HG03558 (cell line): ENCODE results near the gene RHOT2.
"Not testable (repeated sequence)": the region's sequence is repeated elsewhere in the genome, so short reads cannot be mapped to it uniquely, and the experiment has no call there.

Experiments used
- ATAC-seq: cut with Tn5 transposase; IDR thresholded peaks from one replicate; pipeline ENCODE4 v1.9.1; 2021; ENCODE audit warnings: moderate number of reproducible peaks; ENCODE audit not compliant: unreplicated experiment; ENCODE audit errors: extremely low read depth

RHOT2 gene

DNA sequence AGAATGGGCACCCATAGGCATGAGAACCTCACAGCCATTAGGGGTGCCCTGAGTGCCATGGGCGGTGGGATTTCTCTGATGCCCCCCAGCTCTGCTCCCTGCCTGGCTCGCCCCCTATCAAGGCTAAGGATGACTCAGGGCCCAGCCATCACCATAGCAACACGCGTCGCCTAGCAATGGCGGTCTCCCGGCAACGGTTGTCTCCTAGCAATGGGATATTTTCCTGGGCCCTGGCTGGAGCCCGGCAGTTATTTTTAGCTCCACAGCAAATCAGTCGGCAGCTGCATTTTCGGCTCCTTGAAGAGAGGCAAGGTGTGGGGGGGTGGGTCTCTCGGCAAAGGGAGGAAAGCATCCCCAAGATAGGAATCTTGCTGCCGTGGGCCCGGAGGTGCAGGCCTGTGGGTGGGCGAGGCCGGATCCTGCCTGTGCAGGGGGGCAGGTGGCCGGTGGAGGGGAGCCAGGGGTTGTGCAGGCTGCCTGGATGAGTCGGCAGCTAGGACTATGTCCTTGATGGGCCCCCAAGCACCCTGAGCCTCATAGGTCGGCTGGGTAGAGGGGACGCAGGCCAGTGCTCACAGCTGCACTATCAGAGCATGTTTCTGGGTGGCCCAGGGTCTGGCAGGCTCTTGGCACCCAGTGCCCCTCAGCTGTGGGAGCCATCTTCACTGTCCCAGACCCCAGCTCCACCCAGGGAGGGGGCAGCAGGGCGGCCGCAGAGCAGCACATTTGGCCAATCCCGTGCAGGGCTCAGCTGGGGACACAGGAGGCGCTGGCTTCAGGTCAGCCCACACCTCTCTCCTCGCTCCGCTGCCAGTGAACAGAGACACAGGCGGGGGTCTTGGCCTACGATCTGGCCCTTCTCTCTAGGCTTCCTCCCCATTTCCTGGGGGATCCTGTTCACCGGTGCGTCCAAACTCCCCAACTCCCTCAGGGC is 41.9 kb downstream of the RHOT2 start:
- ATAC-seq, result no peak

GRCh38 chr16:710500-711075 is 42.7 kb downstream of the RHOT2 start:
- ATAC-seq, result no peak

GRCh38 chr16:711084-711483 is 43.2 kb downstream of the RHOT2 start:
- ATAC-seq, result no peak

DNA sequence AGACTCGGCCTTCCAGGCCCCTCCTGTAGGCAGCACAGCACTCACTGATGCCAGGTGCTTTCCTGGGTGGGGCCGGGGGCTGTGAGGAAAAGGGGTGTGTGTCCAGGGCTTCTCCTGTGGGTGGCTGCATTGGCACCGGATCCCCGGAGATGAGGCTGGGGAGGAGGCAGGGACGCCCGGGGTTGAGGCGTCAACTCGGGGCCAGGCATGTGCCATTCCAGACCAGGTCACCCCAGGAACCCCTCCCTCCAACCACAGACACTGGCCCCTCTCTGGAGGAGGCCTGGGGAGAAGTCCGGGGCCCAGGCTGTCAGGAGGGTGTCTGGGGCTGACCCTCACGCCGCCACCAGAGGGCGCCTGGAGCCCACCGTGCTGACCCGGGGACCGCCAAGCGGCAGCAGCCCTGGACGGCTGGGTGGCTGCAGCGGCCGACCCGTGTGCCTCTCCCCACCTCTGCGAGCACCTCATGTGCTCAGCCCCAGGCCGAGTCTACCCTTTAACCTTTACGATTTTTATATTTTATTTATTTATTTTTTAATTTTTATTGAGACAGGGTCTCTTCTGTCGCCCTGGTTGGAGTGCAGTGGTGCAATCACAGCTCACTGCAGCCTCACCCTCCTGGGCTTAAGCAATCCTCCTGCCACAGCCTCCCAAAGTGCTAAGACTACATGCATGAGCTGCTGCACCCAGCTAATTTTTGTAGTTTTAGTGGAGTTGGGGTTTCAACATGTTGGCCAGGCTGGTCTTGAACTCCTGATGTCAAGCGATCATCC is 43.8 kb downstream of the RHOT2 start:
- no peak for ATAC-seq

DNA sequence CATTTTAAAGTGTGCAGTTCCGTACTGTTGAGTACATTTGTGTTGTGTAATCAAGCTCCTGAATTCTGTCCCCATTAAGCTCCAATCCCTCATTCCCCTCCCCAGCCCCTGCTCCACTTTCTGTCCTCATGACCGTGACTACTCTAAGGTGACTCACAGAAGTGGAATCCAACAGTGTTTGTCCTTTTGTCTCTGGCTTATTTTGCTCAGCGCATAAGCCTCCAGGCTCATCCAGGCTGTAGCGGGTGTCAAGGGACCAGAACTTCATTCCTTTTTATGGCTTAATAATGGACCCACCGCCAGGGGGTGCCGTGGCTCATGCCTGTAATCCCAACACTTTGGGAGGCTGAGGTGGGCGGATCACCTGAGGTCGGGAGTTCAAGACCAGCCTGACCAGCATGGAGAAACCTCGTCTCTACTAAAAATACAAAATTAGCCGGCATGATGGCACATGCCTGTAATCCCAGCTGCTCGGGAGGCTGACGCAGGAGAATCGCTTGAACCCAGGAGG is 44.9 kb downstream of the RHOT2 start:
- not testable (repeated sequence) for ATAC-seq

DNA sequence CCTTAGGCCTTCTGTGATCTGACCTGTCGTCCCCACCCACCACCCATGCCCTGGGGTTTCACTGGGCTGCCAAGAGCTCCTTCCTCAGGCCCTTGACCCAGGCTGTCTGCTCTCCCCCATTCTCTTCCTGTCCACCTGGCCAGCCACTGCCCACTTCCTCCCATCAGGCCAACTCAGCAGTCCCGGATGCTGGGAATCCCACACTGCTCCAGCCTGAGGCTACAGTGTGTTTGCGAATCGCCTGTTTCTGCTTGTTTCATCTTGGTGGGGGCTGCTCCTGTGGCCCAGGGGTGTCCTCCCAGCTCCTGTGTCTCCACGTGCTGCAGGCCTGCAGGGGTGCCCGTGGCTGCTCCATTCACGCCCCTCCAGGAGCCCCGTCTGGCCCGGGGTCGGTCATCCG is 46.1 kb downstream of the RHOT2 start:
- ATAC-seq, result no peak

DNA sequence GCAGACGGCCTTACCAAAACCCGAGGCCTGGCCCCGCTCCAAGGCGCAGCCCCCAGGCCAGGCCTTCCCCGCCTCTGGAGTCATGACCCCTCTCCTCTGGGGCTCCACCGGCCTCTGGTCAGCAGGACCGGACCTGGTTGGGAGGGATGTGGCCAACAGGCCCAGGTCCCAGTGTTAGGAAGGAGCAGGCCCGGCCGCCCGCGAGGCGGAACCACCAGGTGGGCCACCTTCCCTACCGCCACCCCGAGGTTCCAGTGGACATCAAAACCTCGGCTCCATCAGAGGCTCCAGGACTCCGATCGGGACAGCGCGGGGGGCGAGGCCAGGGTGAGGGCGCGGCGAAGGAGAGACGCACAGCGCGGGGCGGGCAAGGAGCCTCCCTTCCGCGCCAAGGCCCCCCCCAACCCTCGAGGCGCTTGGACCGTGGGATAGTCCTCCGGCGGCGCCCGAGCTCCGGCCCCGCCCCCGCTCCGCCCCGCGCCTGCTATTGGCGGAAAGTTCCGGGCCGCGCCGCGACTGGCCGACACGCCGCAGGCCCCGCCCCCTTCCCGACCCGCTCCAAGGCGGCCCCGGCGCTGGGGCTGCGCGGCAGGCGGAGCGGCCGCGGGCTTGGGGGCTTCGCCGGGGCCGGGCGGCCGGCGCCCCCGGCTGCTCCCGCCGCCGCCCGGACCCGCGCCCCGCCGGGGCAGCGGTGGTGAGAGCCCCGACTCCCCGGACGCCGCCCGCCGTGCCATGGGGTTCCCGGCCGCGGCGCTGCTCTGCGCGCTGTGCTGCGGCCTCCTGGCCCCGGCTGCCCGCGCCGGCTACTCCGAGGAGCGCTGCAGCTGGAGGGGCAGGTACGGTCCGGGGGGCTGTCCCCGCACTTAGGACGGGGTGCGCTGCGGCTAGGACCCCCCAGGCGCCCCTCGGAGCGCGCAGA is 46.9 kb downstream of the RHOT2 start, which contains the start of gene METRN:
Gene METRN (plus strand): TSS at position 561 of the 919 bp plus-strand sequence. CDS start 172 bp downstream, at position 733.
- ATAC-seq, result no peak

GRCh38 chr16:715477-716199 is 47.7 kb downstream of the RHOT2 start:
- ATAC-seq, result no peak

DNA sequence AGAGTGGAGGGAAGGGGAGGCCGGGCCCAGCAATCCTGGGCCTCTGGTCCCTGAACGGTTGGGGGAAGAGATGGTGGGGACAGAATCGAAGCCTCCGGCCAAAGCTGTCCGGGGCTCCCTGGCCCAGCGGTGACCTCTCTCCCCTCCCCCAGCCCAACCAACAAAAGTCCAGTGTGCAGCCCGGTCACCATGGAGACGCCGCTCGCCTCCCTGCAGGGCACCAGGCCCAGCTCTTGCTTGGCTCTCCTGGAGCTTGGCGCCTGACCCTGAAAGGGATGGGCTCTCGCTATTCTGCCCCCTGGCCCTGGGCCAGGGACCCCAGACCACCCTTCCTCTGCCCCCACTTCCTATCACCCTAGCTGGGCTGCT is 48.3 kb downstream of the RHOT2 start:
- no peak for ATAC-seq

GRCh38 chr16:716768-717325 is 48.9 kb downstream of the RHOT2 start:
- no peak for ATAC-seq

GRCh38 chr16:717450-718245 is 49.7 kb downstream of the RHOT2 start:
- no peak for ATAC-seq

DNA sequence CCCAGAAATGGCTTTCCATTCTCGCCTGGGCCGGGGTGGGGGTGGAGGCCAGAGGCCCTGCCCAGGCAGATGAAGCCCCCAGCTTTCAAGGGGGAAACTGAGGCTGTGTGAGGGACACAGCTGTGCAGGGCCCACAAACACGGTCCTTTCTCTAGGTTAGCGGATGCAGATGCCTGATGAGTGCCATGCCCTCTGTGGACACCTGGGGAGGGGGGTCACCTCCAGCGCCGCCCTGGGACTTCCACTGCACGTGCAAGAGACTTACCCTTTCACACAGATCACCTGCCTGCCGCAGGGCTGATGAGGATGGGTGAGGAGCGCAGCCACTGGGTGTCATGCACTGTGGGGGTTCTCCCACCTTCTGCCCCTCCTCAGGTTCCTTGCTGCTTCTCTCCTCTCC is 50.5 kb downstream of the RHOT2 start:
- no peak for ATAC-seq

GRCh38 chr16:718922-719321 is 51.0 kb downstream of the RHOT2 start:
- ATAC-seq, result no peak

DNA sequence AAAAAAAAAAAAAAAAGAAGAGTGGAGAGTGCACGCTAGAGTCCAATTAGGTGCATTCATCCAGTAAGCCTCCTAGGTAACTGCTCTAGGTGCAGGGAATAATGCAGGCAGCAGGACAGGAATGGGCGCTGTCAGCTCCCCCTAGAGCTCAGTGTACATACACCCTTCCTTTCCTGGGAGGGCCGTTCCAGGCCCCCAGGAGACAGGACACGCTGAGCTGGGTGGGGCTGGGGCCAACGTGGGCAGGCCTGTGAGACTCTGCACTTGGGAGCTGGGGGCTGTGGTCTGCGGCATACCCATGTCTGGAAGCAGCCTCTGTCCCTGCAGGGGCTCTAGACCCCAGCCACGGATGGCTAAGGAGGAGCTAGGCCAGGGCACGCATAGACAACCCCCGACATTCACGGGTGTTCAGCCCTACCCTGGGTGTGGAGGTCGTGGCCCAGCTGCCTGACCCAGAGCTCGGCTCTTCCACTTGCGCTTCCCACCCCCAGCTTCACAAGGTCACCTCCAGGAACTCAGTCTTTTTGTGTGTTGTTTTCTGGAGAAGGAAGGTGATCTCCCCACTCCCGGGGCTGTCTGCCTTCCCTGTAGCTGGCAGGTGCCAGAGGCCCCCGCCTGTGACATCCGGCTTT is 52.0 kb downstream of the RHOT2 start:
- ATAC-seq, result no peak

- no peak for ATAC-seq
Observed at GRCh38 chr16:720447-720989, 52.6 kb downstream of the RHOT2 start.

DNA sequence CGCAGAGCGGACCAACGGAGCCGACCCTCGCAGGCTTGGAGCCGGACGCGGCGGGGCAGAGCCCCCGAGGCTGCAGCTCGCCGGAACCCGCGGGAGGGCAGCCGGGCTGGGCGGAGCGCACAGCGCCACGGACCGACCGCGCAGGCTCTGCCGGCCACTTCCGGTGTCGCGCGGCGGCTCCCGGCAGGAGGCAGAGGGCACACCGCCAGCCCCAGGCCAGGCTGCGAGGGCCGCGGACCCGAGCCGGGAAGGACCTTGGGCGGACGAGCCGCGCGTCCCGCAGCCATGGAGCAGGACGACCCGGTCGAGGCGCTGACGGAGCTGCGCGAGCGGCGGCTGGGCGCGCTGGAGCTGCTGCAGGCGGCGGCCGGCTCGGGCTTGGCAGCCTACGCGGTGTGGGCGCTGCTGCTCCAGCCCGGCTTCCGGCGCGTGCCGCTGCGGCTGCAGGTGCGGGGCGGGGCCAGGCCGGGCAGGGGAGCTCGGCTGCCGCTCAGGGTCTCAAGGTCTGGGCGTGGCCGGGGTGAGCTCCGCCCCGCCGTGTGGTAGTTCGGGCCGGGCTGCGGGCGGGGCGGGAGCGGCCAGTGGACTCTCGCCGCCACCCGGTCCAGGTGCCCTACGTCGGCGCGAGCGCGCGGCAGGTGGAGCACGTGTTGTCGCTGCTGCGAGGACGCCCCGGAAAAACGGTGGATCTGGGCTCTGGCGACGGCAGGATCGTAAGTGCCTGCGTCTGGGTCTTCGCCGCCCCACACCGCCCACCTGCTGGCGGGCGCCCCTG is 53.2 kb downstream of the RHOT2 start, which contains the start of gene ANTKMT:
Gene ANTKMT (plus strand): TSS at position 157 of the 775 bp plus-strand sequence. CDS start 129 bp downstream, at position 286.
- ATAC-seq, result peak; percentile 40
